ENCODE data around the gene CACNG4. TPM values are rescaled to one million over a fixed set of nuclear protein-coding genes. Genes with fewer than 3 reads are reported as not detected.

The CACNG4 gene
- total RNA-seq, result not detected

- H3K4me3 Mint-ChIP-seq, result peak within 1 kb of the TSS; percentile 57
- no peak within 1 kb of the TSS for H3K27ac Mint-ChIP-seq
- no peaks in the 10 kb centered on the region for H3K36me3 Mint-ChIP-seq (ENCODE audit: low read depth)
- ATAC-seq (replicated peaks), result no peak
- peaks cover 51% of the 10 kb centered on the region for H3K27me3 Mint-ChIP-seq
- no peaks in the 10 kb centered on the region for H3K4me1 Mint-ChIP-seq
- H3K9me3 Mint-ChIP-seq, result no peaks in the 10 kb centered on the region
These were observed at the start of gene CACNG4 for GRCh38 chr17:66963909-66964771. TSS of gene CACNG4 (plus strand) at chr17:66964707. CDS start at chr17:66964912, 205 bp downstream.

GRCh38 chr17:66915204-66915611, 49.3 kb upstream of the CACNG4 start:
- Mint-ChIP-seq H3K27me3 (peaks cover 25% of the 10 kb centered on the region), H3K9me3 (no peaks in the 10 kb centered on the region), H3K36me3 (ENCODE audit: low read depth) (no peaks in the 10 kb centered on the region), H3K27ac (no peak overlapping the region), H3K4me1 (no peaks in the 10 kb centered on the region), H3K4me3 (no peak overlapping the region)
- ATAC-seq (replicated peaks), result no peak

- H3K4me3 Mint-ChIP-seq, result no peak overlapping the region
- no peak overlapping the region for H3K27ac Mint-ChIP-seq
- no peak for ATAC-seq (replicated peaks)
- no peaks in the 10 kb centered on the region for H3K4me1 Mint-ChIP-seq
- no peaks in the 10 kb centered on the region for H3K36me3 Mint-ChIP-seq (ENCODE audit: low read depth)
- no peaks in the 10 kb centered on the region for H3K9me3 Mint-ChIP-seq
- peaks cover 29% of the 10 kb centered on the region for H3K27me3 Mint-ChIP-seq
These were observed 48.7 kb upstream of the CACNG4 start for GRCh38 chr17:66915792-66916191.

- H3K27ac Mint-ChIP-seq, result no peak overlapping the region
- no peak overlapping the region for H3K4me3 Mint-ChIP-seq
- no peaks in the 10 kb centered on the region for H3K4me1 Mint-ChIP-seq
- ATAC-seq (replicated peaks), result no peak
- peaks cover 34% of the 10 kb centered on the region for H3K27me3 Mint-ChIP-seq
- no peaks in the 10 kb centered on the region for H3K36me3 Mint-ChIP-seq (ENCODE audit: low read depth)
- no peaks in the 10 kb centered on the region for H3K9me3 Mint-ChIP-seq
These were observed 47.6 kb upstream of the CACNG4 start for GRCh38 chr17:66916946-66917345.

- no peak for ATAC-seq (replicated peaks)
- Mint-ChIP-seq H3K4me1 (no peaks in the 10 kb centered on the region), H3K27ac (no peak overlapping the region), H3K36me3 (ENCODE audit: low read depth) (no peaks in the 10 kb centered on the region), H3K9me3 (no peaks in the 10 kb centered on the region), H3K4me3 (no peak overlapping the region), H3K27me3 (peaks cover 29% of the 10 kb centered on the region)
These were observed 45.6 kb upstream of the CACNG4 start for GRCh38 chr17:66918896-66919295.

- no peaks in the 10 kb centered on the region for H3K9me3 Mint-ChIP-seq
- H3K27ac Mint-ChIP-seq, result no peak overlapping the region
- H3K36me3 Mint-ChIP-seq (ENCODE audit: low read depth), result no peaks in the 10 kb centered on the region
- no peak overlapping the region for H3K4me3 Mint-ChIP-seq
- no peak for ATAC-seq (replicated peaks)
- peaks cover 36% of the 10 kb centered on the region for H3K27me3 Mint-ChIP-seq
- no peaks in the 10 kb centered on the region for H3K4me1 Mint-ChIP-seq
These were observed 44.1 kb upstream of the CACNG4 start for GRCh38 chr17:66920435-66920834.

GRCh38 chr17:66920950-66921349, 43.6 kb upstream of the CACNG4 start:
- no peaks in the 10 kb centered on the region for H3K36me3 Mint-ChIP-seq (ENCODE audit: low read depth)
- ATAC-seq (replicated peaks), result no peak
- no peaks in the 10 kb centered on the region for H3K9me3 Mint-ChIP-seq

GRCh38 chr17:66923886-66924285, 40.6 kb upstream of the CACNG4 start:
- Mint-ChIP-seq H3K9me3 (no peaks in the 10 kb centered on the region), H3K36me3 (ENCODE audit: low read depth) (no peaks in the 10 kb centered on the region), H3K27ac (no peak overlapping the region), H3K4me3 (no peak overlapping the region), H3K4me1 (no peaks in the 10 kb centered on the region), H3K27me3 (peaks cover 48% of the 10 kb centered on the region)
- no peak for ATAC-seq (replicated peaks)

More at GRCh38 chr17:66920950-66921349, 43.6 kb upstream of the CACNG4 start:
- Mint-ChIP-seq H3K4me3 (no peak overlapping the region), H3K27me3 (peaks cover 34% of the 10 kb centered on the region), H3K27ac (no peak overlapping the region), H3K4me1 (no peaks in the 10 kb centered on the region)

GRCh38 chr17:66925811-66926500, 38.6 kb upstream of the CACNG4 start:
- Mint-ChIP-seq H3K4me3 (no peak overlapping the region), H3K27me3 (peaks cover 47% of the 10 kb centered on the region), H3K36me3 (ENCODE audit: low read depth) (no peaks in the 10 kb centered on the region), H3K27ac (no peak overlapping the region), H3K4me1 (no peaks in the 10 kb centered on the region), H3K9me3 (no peaks in the 10 kb centered on the region)
- ATAC-seq (replicated peaks), result no peak

GRCh38 chr17:66928949-66929348, 35.6 kb upstream of the CACNG4 start:
- peaks cover 38% of the 10 kb centered on the region for H3K27me3 Mint-ChIP-seq
- no peak overlapping the region for H3K4me3 Mint-ChIP-seq
- H3K9me3 Mint-ChIP-seq, result no peaks in the 10 kb centered on the region

GRCh38 chr17:66929591-66929990, 34.9 kb upstream of the CACNG4 start:
- Mint-ChIP-seq H3K4me1 (no peaks in the 10 kb centered on the region), H3K36me3 (ENCODE audit: low read depth) (no peaks in the 10 kb centered on the region), H3K9me3 (no peaks in the 10 kb centered on the region), H3K4me3 (no peak overlapping the region), H3K27me3 (peaks cover 32% of the 10 kb centered on the region), H3K27ac (no peak overlapping the region)
- ATAC-seq (replicated peaks), result no peak

More at GRCh38 chr17:66928949-66929348, 35.6 kb upstream of the CACNG4 start:
- Mint-ChIP-seq H3K36me3 (ENCODE audit: low read depth) (no peaks in the 10 kb centered on the region), H3K4me1 (no peaks in the 10 kb centered on the region), H3K27ac (no peak overlapping the region)
- ATAC-seq (replicated peaks), result no peak

GRCh38 chr17:66930933-66931332, 33.6 kb upstream of the CACNG4 start:
- H3K4me1 Mint-ChIP-seq, result no peaks in the 10 kb centered on the region
- no peak overlapping the region for H3K4me3 Mint-ChIP-seq
- H3K27ac Mint-ChIP-seq, result no peak overlapping the region
- no peak for ATAC-seq (replicated peaks)
- H3K9me3 Mint-ChIP-seq, result no peaks in the 10 kb centered on the region
- peaks cover 30% of the 10 kb centered on the region for H3K27me3 Mint-ChIP-seq
- H3K36me3 Mint-ChIP-seq (ENCODE audit: low read depth), result no peaks in the 10 kb centered on the region

GRCh38 chr17:66932311-66932710, 32.2 kb upstream of the CACNG4 start:
- Mint-ChIP-seq H3K27ac (no peak overlapping the region), H3K27me3 (peaks cover 20% of the 10 kb centered on the region), H3K4me3 (no peak overlapping the region), H3K36me3 (ENCODE audit: low read depth) (no peaks in the 10 kb centered on the region), H3K9me3 (no peaks in the 10 kb centered on the region), H3K4me1 (no peaks in the 10 kb centered on the region)
- no peak for ATAC-seq (replicated peaks)

- Mint-ChIP-seq H3K27ac (no peak overlapping the region), H3K9me3 (no peaks in the 10 kb centered on the region), H3K27me3 (peaks cover 27% of the 10 kb centered on the region), H3K4me1 (no peaks in the 10 kb centered on the region), H3K36me3 (ENCODE audit: low read depth) (no peaks in the 10 kb centered on the region), H3K4me3 (no peak overlapping the region)
- ATAC-seq (replicated peaks), result no peak
These were observed 30.5 kb upstream of the CACNG4 start for GRCh38 chr17:66934040-66934439.

- Mint-ChIP-seq H3K4me1 (no peaks in the 10 kb centered on the region), H3K36me3 (ENCODE audit: low read depth) (no peaks in the 10 kb centered on the region), H3K4me3 (no peak overlapping the region), H3K9me3 (no peaks in the 10 kb centered on the region), H3K27ac (no peak overlapping the region), H3K27me3 (peaks cover 32% of the 10 kb centered on the region)
- no peak for ATAC-seq (replicated peaks)
These were observed 28.8 kb upstream of the CACNG4 start for GRCh38 chr17:66935717-66936116.

All from activated T-helper 17 cell treated with anti-CD3 and anti-CD28 coated beads, Interleukin-2, amount 50 U/mL, for 72 hours (primary cell).